ENCODE data around the gene AGPAT4.

AGPAT4 gene

DNA sequence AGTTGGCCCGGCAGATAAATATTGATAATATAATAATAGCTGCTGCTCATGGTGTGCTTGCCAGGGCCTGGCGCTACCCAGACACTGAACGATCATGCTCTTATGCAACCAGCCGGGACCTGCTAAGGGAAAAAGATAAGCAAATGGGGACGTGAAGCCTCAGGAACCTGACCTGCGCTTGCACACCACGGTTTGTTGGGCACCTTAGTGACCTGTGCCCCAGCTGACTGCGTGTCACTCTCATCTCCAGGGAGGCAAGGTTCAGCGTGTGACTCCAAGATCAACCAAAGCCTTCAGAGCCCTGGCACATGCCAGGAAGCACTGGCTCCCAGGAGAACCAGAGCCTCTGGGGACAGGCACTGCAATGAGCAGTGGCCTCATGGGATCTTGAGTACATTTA, 111.1 kb downstream of the AGPAT4 start:
- no peak for DNase-seq

DNA sequence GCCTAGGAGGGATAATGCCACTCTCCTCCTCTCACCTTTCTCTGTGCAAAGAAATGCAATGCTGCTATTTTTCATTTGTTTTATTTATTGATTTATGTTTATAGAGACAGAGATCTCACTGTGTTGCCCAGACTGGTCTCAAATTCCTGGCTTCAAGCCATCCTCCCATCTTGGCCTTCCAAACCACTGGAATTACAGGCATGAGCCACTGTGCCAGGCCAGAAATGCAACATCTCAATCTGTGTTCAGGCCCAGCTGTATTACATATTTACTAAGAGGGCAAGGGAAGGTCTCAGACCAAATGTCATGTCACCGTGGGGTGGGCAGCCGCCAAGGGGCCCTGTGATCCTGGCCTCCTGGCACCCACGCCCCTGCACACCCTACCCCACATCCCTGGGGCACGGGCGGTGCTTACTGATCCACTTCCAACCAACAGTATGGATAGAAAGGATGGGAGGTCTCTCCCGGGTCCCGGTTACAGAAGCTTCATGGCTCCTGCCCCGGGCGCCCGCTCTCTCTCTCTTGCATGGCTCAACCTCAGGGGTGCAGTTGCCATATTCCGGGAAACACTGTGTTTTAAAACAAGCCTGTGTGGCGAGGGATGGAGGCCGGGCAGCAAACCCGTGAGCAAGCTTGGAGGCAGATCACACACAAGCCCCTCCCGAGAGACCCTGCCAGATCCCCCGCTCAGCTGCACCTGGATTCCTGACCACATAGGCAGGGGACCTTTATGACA, 111.8 kb downstream of the AGPAT4 start:
- DNase-seq, result no peak

DNA sequence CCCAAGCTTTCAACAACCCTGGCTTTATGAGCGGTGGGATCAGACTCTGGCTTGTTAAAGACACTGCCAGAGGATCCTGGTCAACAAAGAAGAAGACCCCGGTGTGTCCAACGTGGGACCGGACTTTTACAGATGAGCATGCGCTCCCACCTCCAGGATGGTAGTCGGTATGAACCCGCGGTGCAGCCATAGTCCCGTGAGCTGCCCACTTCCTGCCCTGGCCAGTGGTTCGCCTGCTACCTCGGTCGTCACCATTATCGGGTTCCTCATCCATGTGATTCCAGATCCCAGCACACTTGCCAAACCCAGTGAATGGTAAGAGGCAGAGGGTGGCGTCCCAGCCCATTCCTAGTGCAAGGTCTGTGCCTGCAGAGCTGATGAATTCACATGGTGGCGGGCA, 112.7 kb downstream of the AGPAT4 start:
- DNase-seq, result no peak

DNA sequence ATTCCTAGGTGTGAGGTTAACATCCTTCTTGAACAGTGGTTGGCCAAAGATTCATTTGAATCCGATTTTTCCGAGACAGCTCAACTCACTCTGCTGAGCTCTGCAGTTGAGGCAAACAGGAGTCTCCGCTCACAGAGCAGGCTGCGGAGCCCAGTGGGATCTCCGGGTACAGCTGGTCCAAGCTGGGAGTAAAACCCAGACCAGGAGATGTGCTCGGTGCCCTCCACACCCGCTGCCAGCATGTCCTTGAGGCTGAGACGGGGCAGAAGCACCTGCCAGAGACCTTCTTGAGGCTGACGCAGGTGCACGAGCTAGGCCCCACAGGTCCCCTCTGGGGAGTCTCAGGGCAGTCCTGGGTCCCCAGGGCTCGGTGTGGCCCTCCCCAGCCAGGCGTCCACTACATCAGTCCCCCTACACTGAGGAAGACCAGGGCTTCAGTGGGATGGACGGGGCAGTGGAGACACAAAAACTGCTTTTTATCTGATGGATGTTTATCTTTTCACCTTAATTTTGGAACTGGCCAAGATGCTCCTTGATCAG, 119.0 kb downstream of the AGPAT4 start:
- DNase-seq, result no peak

DNA sequence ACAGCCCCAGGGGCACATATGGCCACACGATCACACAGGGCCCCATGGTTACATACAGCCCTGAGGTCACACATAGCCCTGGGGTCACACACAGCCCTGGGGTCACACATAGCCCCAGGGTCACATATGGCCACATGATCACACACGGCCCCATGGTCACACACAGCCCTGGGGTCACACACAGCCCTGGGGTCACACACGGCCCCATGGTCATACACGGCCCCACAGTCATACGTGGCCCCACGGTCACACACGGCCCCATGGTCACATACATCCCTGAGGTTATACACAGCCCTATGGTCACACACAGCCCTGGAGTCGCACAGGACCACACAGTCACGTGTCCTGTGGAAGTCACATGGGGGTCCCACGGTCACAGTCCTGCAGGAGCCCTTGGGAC, 120.1 kb downstream of the AGPAT4 start:
- no peak for DNase-seq

DNA sequence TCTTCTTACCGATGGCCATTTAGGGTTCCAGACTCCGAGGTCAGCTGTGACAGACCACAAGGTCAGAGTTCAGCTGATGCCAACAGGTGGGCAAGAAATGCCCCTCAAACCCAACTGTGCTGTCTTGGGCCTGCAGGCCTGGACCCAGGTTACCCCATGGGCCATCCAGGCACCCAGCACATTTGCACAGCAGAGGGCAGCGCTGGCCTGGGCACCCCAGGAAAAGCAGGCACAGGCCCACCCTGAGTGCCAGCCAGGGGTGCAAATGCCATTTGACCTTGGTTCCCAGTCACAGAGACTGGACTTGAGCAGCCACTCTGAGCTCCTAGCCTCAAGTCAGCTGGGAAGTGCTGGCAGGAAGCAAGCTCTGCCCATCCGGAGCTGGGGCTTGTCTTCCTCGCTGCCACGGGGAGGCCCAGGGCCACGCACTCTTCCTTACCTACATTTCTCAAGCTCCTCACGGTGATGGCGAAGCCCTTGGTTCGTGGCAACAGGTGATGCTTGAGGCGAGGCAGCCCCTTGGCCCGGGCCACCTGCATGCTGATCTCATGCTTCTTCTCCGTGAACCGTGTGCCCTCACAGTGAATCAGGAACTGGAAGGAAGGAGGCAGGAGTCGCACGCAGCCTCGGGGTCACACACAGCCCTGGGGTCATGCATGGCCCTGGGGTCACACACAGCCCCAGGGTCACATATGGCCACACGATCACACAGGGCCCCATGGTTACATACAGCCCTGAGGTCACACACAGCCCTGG, 120.8 kb downstream of the AGPAT4 start:
- no peak for DNase-seq

DNA sequence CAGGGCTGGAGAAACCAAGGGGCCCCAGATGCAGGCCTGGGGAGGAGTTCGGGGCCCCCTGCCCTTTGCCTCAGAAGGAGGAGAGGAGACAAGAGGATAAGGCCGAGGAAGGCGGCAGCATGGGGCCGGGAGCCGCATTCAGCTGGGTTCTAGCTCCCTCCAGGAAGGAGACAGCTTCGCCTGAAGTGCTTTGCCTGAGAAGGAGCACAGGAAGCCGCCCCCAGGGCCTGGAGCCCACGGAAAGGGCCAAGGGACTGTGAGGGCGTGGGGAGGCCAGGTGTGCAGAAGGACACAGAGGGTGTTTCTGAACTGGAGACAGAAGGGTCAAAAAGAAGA, 121.4 kb downstream of the AGPAT4 start:
- no peak for DNase-seq

DNA sequence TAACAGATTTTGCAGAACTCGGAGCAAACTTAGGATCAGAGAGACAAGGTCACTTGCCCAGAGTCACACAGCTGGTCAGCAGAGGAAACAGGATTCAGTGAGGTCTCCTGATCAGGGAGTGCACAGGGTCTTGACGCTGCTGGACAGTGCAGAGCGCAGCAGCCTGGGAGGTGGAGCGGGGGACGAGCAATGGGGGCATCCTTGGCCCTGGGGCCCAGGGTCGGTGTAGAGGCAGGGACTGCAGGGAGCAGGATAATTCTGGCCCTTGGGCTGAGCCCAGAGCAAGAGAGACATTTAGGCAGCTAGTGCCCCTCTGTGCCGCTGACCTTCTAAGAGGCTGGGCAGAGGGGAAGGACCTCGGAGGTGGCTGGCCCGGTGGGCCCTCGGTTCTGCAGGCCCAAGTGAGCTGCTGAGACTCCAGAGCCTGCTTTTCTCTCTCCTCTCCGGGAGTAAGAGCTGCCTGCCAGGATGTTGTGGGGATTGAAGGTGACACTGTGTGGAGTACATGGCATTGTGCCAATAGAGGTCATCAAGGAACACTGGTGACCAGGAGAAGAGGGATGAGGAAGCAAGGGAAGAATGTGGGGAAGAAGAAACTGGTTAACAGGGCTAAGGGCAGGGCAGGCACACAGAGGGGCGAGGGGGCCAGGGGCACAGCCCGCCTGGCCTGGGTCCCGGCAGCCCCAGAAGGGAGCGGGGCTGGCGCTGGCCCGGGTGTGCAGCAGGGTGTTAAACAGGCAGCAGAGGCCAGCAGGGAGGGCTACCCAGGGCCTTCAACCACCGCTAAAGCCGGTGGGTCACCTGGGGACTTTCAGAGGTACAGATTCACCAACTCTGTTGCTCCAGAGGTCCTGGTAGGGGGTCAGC, 122.0 kb downstream of the AGPAT4 start:
- no peak for DNase-seq

DNA sequence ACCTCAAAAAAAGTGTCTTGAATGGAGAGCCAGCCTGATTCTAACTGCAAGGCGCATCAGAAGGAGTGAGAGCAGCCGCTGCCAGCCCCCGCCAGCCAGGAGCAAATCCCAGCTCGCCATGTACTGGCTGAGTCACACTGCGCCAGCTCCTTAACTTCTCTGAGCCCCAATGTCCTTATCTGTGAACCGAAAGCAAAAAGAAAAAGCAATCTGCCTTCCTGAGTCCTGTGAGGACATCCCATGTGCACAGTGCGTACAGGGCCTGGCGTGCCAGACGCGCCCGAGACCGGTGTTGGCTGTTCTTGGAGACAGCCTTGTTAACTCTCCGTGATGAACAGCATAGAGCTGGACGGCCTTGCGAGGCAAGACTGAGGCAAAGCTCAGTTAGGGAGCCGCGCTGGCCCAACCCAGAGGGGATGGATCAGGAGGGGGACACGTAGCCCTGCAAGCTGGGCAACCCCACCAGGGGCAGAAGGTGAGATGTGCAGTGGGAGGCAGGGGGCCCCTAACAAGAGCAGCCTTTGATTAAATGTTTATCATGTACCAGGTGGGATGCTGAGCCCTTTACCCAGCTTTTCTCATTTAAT, 122.7 kb downstream of the AGPAT4 start:
- no peak for DNase-seq

DNA sequence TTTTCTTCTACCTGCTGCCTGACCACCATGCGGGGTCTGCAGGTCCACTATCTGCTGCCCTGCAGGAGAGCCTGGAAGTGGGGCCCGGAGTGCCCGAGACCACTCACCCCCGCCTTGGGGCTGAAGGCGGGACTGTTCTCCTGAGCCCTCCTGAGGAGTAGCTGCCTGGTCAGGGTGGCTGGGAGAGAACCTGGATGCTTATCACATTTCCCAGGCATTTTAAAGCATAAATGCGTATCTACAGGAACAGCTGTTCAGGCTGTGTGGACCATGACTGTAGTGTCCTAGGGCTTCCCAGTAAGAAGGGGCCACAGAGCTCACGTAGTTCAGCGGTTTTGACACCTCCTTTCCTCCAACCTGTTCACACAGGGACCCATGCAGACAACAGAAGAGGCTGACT, 123.3 kb downstream of the AGPAT4 start:
- DNase-seq, result no peak

DNA sequence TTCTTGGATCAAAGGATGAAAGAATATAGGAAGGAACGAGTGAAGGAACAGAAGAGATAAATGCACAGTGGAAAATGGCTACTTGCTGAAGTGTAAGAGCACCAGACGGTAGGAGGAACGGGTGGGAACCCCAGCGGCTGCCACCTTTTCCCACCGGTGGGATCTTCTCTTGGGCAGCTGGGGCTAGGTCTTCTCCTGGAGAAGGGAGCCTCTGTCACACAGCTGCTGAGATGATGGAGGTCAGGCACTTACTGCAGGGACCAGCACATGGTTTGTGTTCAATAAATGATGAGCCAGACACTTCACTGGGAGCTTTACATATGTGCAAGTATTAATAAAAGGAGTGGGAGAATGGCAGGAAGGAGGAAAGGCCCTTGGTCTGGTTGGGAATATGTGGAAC, 123.7 kb downstream of the AGPAT4 start:
- no peak for DNase-seq

DNA sequence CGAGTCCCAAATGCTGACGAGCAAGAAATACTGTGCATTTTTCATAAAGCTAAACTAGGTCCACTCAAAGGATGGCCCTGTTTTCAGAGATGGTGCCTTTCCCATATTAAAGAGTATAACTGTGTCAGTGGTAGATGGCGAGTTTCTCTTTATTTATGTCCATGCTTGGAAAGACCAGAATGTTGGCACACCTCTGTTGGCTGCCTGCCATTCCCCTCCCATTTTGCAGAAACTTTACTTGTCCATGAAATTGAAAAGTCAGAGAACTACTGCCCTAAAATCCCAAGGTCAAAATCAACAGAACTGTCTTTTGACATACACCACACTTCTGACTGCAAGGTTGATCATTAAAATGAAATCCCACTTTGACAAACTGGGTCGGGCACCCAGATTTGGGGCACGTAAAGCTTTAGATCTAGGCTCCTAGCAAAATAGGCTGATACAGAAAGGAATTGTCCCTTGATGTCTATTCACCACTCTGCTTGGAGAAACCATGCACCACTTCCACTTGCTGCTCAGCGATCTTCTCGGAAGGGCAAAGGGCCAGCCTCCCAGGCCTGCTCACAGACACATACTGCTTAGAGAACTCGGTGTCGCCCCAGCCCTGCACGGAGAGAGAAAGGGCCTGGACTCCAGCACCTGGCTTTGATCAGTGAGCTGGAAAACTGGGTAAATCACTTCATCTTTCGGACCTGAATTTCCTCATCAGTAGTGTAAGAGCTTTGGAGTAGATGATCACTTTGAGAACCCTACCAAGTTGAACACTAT, 130.0 kb downstream of the AGPAT4 start:
- DNase-seq, result no peak

DNA sequence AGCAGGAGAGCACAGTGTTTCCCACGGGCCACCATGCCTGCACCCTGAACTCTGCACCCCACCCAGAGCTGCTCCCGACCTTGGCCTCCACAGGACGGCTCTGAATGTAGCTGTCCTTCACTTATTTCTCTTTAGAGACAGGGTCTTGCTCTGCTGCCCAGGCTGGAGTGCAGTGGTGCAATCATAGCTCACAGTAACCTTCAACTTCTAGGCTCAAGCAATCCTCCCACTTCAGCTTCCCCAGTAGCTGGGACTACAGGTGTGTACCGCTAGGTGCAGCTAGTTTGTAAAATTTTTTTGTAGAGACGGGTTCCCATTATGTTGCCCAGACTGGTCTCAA, 130.9 kb downstream of the AGPAT4 start:
- no peak for DNase-seq

DNA sequence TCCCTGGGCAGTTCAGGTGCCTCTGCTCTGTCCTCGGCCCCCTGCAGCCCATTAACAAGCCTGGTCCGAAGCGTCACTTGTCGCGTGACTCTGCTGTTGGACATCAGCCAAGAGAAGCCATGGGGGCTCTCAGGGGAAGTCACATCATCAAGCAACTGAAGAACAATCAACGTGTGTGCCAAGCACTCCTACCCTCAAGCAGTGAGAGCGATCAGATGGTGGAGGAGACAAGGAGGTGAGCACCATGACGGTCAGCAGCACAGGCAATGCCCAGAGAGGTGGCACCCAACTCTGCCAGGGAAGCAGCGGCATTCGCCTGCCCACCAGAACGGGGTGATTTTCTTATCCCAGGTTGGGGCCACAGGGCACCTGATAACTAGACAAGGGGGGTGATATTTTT, 132.7 kb downstream of the AGPAT4 start:
- no peak for DNase-seq

DNA sequence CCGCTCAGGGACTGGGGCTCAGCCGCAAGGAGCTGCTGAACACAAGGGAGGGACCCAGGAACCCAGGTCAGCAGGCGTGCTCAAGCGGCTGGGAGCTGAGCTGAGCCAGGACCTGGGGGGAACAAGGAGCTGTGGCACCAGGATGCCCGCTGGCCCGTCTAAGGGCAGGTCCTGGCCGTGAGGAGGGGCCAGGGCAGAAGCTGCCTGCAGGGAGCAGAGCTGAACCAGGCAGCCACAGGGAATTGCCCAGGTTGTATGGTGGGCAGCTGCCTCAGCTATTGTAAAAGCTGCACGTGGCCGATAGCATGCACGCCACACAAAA, 133.3 kb downstream of the AGPAT4 start:
- no peak for DNase-seq

DNA sequence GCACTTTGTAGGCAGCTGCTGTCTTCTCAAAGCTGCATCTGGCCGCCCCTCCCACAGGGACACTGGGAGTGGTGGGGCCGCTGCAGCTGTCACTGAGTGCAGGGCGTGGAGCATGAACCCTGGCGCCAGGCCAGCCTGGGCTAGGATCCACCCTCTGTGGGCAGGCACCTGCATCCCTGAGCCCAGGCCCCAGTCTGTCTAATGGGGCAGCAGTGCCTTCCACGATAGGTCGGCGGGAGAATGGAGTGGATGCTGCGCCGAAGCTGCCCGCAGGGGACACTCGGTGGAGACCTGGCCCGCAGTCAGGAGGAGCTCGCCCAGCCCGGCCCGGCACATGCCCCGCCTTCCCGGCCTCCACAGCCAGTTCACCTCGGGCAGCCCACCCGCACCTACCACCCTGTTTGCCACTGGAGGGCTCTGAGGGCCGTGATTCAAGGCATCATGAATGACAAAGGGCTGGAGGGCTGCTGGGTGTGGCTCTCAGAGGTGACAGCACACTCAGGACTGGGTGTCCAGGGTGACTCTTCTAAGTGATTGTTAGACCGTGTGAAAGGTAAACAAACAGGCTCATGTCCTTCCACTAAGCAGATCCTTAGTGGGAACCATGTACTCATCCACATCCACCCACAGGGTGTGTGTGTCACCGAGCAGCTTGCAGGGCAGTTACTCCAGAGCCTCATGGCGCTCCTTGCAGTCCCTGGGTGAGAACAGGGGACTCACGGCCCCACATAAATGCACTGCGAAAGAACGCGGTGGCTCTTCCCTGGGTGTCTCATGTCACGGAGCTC, 133.9 kb downstream of the AGPAT4 start:
- no peak for DNase-seq

DNA sequence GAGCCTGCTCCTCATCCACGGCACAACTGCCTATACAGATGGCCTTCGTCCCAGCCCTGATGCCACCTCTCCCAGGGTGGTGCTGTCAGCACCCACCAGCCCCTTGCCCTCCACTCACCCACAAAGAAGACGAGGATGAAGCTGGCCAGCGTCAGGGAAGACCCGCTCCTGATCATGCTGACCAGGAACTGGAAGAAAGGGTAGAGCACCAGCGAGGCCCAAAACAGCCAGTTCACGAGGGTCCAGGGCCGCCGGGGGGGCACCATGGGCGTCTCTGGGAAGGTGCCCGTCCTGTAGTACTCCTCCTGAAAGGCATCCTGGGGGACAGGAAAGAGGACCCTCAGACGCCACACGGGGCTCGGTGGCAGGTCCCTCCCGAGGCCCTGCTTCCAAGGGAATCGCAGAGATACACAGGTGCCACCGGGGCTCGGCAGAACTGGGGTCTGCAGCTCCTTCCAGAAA, 134.5 kb downstream of the AGPAT4 start:
- DNase-seq, result no peak

DNA sequence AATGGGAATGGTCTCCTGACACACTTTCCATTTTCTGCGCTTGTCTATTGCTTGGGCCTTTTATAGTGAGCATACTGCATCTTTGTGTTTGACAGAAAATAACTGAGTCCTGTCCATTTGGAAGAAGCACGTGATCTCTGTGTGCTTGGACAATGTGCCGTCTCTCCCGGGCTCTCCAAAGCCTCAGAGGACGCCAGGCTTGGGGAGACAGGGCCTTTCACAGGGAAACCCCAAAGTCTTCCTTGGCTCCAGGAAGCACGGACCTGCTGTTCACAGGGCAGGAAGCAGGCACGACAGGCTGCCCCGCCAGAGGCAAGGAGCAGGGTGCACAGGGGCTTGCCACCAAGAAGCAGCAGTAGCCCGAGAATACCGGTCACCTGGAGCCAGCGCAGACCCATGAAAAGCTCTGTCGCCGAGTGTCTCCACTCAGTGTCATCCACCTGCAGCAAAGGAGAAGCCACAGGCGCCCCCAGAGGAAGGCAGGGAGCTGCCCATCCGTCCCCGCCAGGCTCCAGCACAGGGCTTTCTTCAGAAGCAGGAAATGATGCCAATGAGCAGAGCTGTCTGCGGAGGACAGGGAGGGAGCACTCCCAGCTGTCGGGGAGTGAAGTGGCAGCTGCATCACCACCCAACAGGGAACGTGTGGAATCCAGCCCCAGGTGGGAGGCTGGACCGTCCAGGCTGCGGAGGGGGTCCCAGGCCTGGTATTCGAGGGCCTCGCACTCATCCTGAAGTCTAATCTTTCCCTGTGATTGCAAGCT, 135.1 kb downstream of the AGPAT4 start:
- no peak for DNase-seq

DNA sequence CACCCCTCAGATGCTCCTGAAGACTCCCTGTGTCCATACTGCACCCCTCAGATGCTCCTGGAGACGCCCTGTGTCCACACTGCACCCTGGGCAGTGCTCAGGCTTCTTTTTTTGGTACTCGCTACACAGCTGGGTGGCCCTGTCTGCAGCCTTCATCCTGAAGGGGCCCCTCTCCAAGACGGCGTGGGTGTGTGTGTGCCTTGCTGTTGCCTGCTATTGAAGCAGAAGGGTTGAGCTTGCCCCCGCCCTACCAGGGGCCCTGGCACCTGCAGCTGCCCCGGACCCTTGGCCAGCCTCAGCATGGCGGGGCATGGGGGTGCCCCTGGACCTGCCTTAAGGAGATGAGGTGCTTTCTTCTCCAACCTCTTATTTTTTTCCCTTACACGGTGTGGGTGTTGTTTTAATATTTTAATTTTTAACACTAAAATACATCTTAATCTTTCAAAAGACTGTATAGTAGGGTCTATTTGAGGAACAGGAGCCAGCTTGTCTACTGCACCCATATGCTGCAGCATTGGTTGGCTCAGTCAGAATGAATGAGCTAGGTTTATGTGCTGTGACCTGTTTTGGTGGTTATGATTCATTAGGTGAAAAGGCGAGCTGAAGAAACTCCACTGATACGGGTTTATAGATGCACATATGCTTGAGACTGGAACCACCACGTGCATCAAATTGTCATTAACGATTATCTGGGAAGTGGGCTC, 135.9 kb downstream of the AGPAT4 start:
- no peak for DNase-seq

DNA sequence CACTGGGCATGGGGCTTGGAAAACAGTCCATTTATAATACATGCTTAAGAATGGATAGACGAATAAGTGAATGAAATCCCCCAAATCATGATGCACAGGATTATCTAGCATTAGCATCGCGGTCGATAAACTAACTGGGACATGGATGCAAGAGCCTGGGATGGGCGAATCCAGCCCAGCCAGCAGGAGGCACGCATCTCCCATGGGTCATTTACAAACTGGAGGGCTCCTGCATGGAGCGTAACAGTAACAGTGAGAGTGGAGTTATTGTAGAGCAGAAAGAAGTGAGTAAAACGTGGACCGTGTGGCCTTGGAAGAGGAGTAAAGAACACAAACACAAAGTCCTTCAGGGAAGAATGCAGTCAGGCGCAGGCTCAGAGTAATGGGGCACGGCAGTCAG, 136.5 kb downstream of the AGPAT4 start:
- DNase-seq, result no peak
